Glutamatergic neuron (in vitro differentiated cells): ENCODE data around the gene PARP9. TPM values are rescaled to one million over a fixed set of nuclear protein-coding genes. Genes with fewer than 3 reads are reported as not detected.

Experiments used
- DNase-seq: peaks from one replicate; pipeline ENCODE4 v3.0.0; 2022
- H3K27ac Mint-ChIP-seq: one replicate; pipeline ENCODE4 v1.8.0; 2020; ENCODE audit warnings: mild to moderate bottlenecking, mixed read lengths, inconsistent platforms; ENCODE audit not compliant: unreplicated experiment
- H3K27me3 Mint-ChIP-seq: one replicate; pipeline ENCODE4 v1.8.0; 2020; ENCODE audit warnings: mild to moderate bottlenecking, moderate library complexity, mixed read lengths, inconsistent platforms; ENCODE audit not compliant: unreplicated experiment
- H3K36me3 Mint-ChIP-seq: one replicate; pipeline ENCODE4 v1.8.0; 2020; ENCODE audit warnings: mild to moderate bottlenecking, mixed read lengths, inconsistent platforms; ENCODE audit not compliant: unreplicated experiment
- H3K4me1 Mint-ChIP-seq: one replicate; pipeline ENCODE4 v1.8.0; 2020; ENCODE audit warnings: mild to moderate bottlenecking, low read depth, mixed read lengths, inconsistent platforms; ENCODE audit not compliant: unreplicated experiment
- H3K4me3 Mint-ChIP-seq: one replicate; pipeline ENCODE4 v1.8.0; 2020; ENCODE audit warnings: mild to moderate bottlenecking, mixed read lengths, inconsistent platforms; ENCODE audit not compliant: unreplicated experiment
- H3K9me3 Mint-ChIP-seq: one replicate; pipeline ENCODE4 v1.8.0; 2020; ENCODE audit warnings: mild to moderate bottlenecking, moderate library complexity, mixed read lengths, inconsistent platforms; ENCODE audit not compliant: unreplicated experiment
- CTCF ChIP-seq: fragments of 200-600 bp; sonication (generic); IDR thresholded peaks from one replicate; pipeline ENCODE4 v1.5.0; 2021; ENCODE audit not compliant: partially characterized antibody, unreplicated experiment
- total RNA-seq: library from RNA; stranded (reverse); fragmentation: NEBNext Ultra II Directional; extraction: Animal tissue kit (Norgen Biotek cat#: 25700); gene quantifications from one replicate; pipeline ENCODE4 v1.2.1, GENCODE V29; 2021; ENCODE audit not compliant: unreplicated experiment

Gene PARP9
- total RNA-seq, 1 donor from 2014 or later, result 0.27 TPM

- no peak for TF ChIP-seq CTCF
- no peaks in the 10 kb centered on the region for H3K36me3 Mint-ChIP-seq
- H3K27ac Mint-ChIP-seq, result no peak overlapping the region
- no peak overlapping the region for H3K4me3 Mint-ChIP-seq
- H3K4me1 Mint-ChIP-seq, result peaks cover 6% of the 10 kb centered on the region
- H3K27me3 Mint-ChIP-seq, result no peaks in the 10 kb centered on the region
- DNase-seq, result no peak
- no peaks in the 10 kb centered on the region for H3K9me3 Mint-ChIP-seq
Observed at GRCh38 chr3:122497425-122497824, 66.7 kb downstream of the PARP9 start.

- Mint-ChIP-seq H3K36me3 (no peaks in the 10 kb centered on the region), H3K4me1 (peaks cover 6% of the 10 kb centered on the region), H3K4me3 (peak overlapping the region; percentile 80), H3K9me3 (no peaks in the 10 kb centered on the region), H3K27ac (peak overlapping the region; percentile 16), H3K27me3 (no peaks in the 10 kb centered on the region)
- no peak for TF ChIP-seq CTCF
- no peak for DNase-seq
Observed at GRCh38 chr3:122496508-122496907, 67.6 kb downstream of the PARP9 start.

GRCh38 chr3:122493296-122493695 lies 70.8 kb downstream of the PARP9 start:
- no peak overlapping the region for H3K4me3 Mint-ChIP-seq

GRCh38 chr3:122488262-122488973 lies 75.7 kb downstream of the PARP9 start:
- no peaks in the 10 kb centered on the region for H3K36me3 Mint-ChIP-seq
- no peaks in the 10 kb centered on the region for H3K9me3 Mint-ChIP-seq
- H3K4me3 Mint-ChIP-seq, result no peak overlapping the region
- H3K4me1 Mint-ChIP-seq, result no peaks in the 10 kb centered on the region
- no peaks in the 10 kb centered on the region for H3K27me3 Mint-ChIP-seq
- no peak overlapping the region for H3K27ac Mint-ChIP-seq
- TF ChIP-seq CTCF, result no peak
- DNase-seq, result no peak

More at GRCh38 chr3:122493296-122493695, 70.8 kb downstream of the PARP9 start:
- no peak for DNase-seq
- Mint-ChIP-seq H3K27ac (no peak overlapping the region), H3K4me1 (peaks cover 6% of the 10 kb centered on the region), H3K27me3 (no peaks in the 10 kb centered on the region), H3K9me3 (no peaks in the 10 kb centered on the region), H3K36me3 (no peaks in the 10 kb centered on the region)
- TF ChIP-seq CTCF, result no peak

- H3K9me3 Mint-ChIP-seq, result peaks cover 1% of the 10 kb centered on the region
- no peak overlapping the region for H3K4me3 Mint-ChIP-seq
- TF ChIP-seq CTCF, result no peak
- no peaks in the 10 kb centered on the region for H3K4me1 Mint-ChIP-seq
- no peak overlapping the region for H3K27ac Mint-ChIP-seq
- no peak for DNase-seq
- H3K27me3 Mint-ChIP-seq, result no peaks in the 10 kb centered on the region
- no peaks in the 10 kb centered on the region for H3K36me3 Mint-ChIP-seq
Observed at GRCh38 chr3:122484985-122485384, 79.1 kb downstream of the PARP9 start.
